Smooth muscle cell (in vitro differentiated cells): ENCODE results near the gene PPP1R12C. TPM values are rescaled to one million over a fixed set of nuclear protein-coding genes. Genes with fewer than 3 reads are reported as not detected.

ENCODE experiments used
- DNase-seq: peaks from one replicate; lab custom pipeline; 2025; ENCODE audit not compliant: unreplicated experiment; lab: John Stamatoyannopoulos, UW
- H2AFZ ChIP-seq: fragments of 200-600 bp; sonication (generic); 2 replicates; pipeline ENCODE4 v1.6.0; 2016; ENCODE audit warnings: antibody characterized with exemption, low read depth, mild to moderate bottlenecking
- H3F3A ChIP-seq: fragments of 200-600 bp; sonication (generic); 2 replicates; pipeline ENCODE4 v1.6.0; 2017; ENCODE audit warnings: antibody characterized with exemption, low read depth
- H3K27ac ChIP-seq: fragments of 200-600 bp; sonication (generic); 2 replicates; pipeline ENCODE4 v1.5.1; 2016; ENCODE audit warnings: low read depth, mild to moderate bottlenecking
- H3K27me3 ChIP-seq: fragments of 200-600 bp; sonication (generic); 2 replicates; pipeline ENCODE4 v1.6.1; 2016; ENCODE audit warnings: low read depth, mild to moderate bottlenecking
- H3K36me3 ChIP-seq: fragments of 200-600 bp; sonication (generic); 2 replicates; pipeline ENCODE4 v1.5.1; 2016; ENCODE audit warnings: low read depth
- H3K4me1 ChIP-seq: fragments of 200-600 bp; sonication (generic); 2 replicates; pipeline ENCODE4 v1.5.1; 2016; ENCODE audit warnings: low read depth
- H3K4me2 ChIP-seq: fragments of 200-600 bp; sonication (generic); 2 replicates; pipeline ENCODE4 v1.6.0; 2016; ENCODE audit warnings: mild to moderate bottlenecking
- H3K4me3 ChIP-seq: fragments of 200-600 bp; sonication (generic); 2 replicates; pipeline ENCODE4 v1.5.1; 2016; ENCODE audit warnings: mild to moderate bottlenecking
- H3K79me2 ChIP-seq: fragments of 200-600 bp; sonication (generic); 2 replicates; pipeline ENCODE4 v1.6.0; 2016; ENCODE audit warnings: low read depth, mild to moderate bottlenecking
- H3K9ac ChIP-seq: fragments of 200-600 bp; sonication (generic); 2 replicates; pipeline ENCODE4 v1.6.0; 2016; ENCODE audit warnings: low read depth
- H3K9me3 ChIP-seq: fragments of 200-600 bp; sonication (generic); replicated peaks from 2 replicates; pipeline ENCODE4 v1.5.1; 2016; ENCODE audit warnings: low read depth
- H4K20me1 ChIP-seq: fragments of 200-600 bp; sonication (generic); 2 replicates; pipeline ENCODE4 v1.6.0; 2016; ENCODE audit warnings: low read depth
- CTCF ChIP-seq: fragments of 200-600 bp; sonication (generic); IDR thresholded peaks from 2 replicates; pipeline ENCODE4 v1.5.1; 2017; ENCODE audit warnings: borderline replicate concordance, mild to moderate bottlenecking, antibody characterized with exemption; ENCODE audit not compliant: insufficient read depth, poor library complexity, severe bottlenecking
- WGBS: methylation state at CpG from one replicate; pipeline ENCODE4 v1.1.7; 2016; ENCODE audit warnings: low lambda C conversion rate; 5-methylcytosine and 5-hydroxymethylcytosine counted together
- polyA plus RNA-seq: library from polyadenylated mRNA; unstranded; fragments of >200 nt; fragmentation: Nextera tagmentation; extraction: Ambion mirVana; gene quantifications from 2 replicates; pipeline ENCODE4 v1.2.1, GENCODE V29; 2016
- total RNA-seq: library from RNA; depleted of rRNA; stranded (reverse); fragments of >200 nt; gene quantifications from 2 replicates; pipeline ENCODE4 v1.2.3, GENCODE V29; 2014

PPP1R12C gene
- total and polyA plus RNA-seq, 2 experiments from 2014 or later = 26.1 to 30.5 TPM

GRCh38 chr19:55149078-55150003, 31.9 kb upstream of the PPP1R12C start, which contains the start of gene TNNT1:
Gene TNNT1, minus strand, starts transcription at chr19:55149206. Its CDS starts 2,049 bp downstream, at chr19:55147157.
- Histone ChIP-seq H3K9me3 (no peaks in the 10 kb centered on the region), H3K27ac (no peak within 1 kb of the TSS), H3K4me3 (no peak within 1 kb of the TSS), H3K36me3 (no peaks in the 10 kb centered on the region), H3K9ac (no peak within 1 kb of the TSS), H3K4me1 (peaks cover 15% of the 10 kb centered on the region), H2AFZ (no peak within 1 kb of the TSS), H3K79me2 (no peaks in the 10 kb centered on the region), H3K27me3 (peaks cover 4% of the 10 kb centered on the region), H3K4me2 (no peak within 1 kb of the TSS), H4K20me1 (no peaks in the 10 kb centered on the region), H3F3A (no peaks in the 10 kb centered on the region)
- WGBS = 21% methylated on average over 16 of the region's 18 CpGs
- no peak for DNase-seq
- TF ChIP-seq CTCF = no peak

GRCh38 chr19:55147545-55148251, 30.3 kb upstream of the PPP1R12C start:
- Histone ChIP-seq H4K20me1 (no peaks in the 10 kb centered on the region), H3K4me2 (no peak overlapping the region), H3K79me2 (no peaks in the 10 kb centered on the region), H3F3A (no peaks in the 10 kb centered on the region), H3K9ac (no peak overlapping the region), H3K4me1 (peaks cover 15% of the 10 kb centered on the region), H3K27ac (no peak overlapping the region), H3K4me3 (no peak overlapping the region), H3K9me3 (no peaks in the 10 kb centered on the region), H3K27me3 (peaks cover 4% of the 10 kb centered on the region), H2AFZ (no peak overlapping the region), H3K36me3 (no peaks in the 10 kb centered on the region)
- DNase-seq = no peak
- no peak for TF ChIP-seq CTCF
- WGBS = 69% methylated on average over 3 of the region's 9 CpGs

- peak overlapping the region; percentile 63 for H2AFZ ChIP-seq
- H3K9ac ChIP-seq = no peak overlapping the region
- 3% methylated on average over 11 of the region's 27 CpGs for WGBS
- H3K36me3 ChIP-seq = no peaks in the 10 kb centered on the region
- no peaks in the 10 kb centered on the region for H4K20me1 ChIP-seq
- no peaks in the 10 kb centered on the region for H3K9me3 ChIP-seq
- no peaks in the 10 kb centered on the region for H3F3A ChIP-seq
- TF ChIP-seq CTCF = no peak
- H3K4me1 ChIP-seq = peaks cover 15% of the 10 kb centered on the region
- no peak for DNase-seq
- H3K4me2 ChIP-seq = peak overlapping the region; percentile 80
- H3K79me2 ChIP-seq = no peaks in the 10 kb centered on the region
- H3K27me3 ChIP-seq = peaks cover 4% of the 10 kb centered on the region
- no peak overlapping the region for H3K27ac ChIP-seq
- H3K4me3 ChIP-seq = peak overlapping the region; percentile 39
Measured at GRCh38 chr19:55146705-55147273, 29.4 kb upstream of the PPP1R12C start.
